ENCODE results near the gene IRF2. TPM values are rescaled to one million over a fixed set of nuclear protein-coding genes. Genes with fewer than 3 reads are reported as not detected.

Gene IRF2
- total and polyA plus RNA-seq, 2 donors from 2014 or later = 16.8 to 42.8 TPM

DNA sequence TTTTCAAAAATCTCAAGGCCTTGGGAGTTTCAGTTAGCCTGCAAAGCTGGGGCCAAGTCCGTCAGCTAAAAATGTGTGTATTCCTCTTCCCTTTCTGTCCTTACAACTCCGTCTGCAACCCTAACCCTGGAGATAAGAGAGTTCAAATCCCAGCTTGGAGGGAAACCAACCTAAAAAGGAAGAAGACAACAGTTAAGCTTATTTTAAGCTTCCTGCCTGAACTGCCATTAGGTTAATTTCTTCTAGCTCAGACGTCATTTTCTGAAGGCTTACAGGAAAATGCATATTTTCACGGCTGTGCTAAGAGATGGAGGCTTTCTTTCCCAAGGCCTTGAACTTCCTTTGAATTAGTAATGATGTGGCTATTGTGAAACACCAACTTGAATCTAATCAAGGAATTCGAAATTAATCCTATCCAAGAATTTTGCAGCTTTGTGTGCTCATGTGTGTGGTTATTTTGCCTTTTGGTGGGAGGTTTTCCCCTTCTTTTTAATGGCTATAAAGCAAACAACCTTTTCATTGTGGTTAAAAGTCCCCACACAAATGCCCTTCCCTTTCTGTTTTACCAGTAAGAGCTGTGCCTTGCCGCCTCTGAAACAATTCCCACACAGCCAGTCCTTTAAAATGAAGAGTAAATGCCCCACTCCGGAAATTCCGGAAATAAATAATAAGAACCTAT, 103.5 kb downstream of the IRF2 start:
- intact Hi-C loops (cut with DNase I) = no loop called here
- FAIRE-seq = no peak
- Histone ChIP-seq H3K27ac (ENCODE audit: low read depth in 2 of 2, low read length in 2 of 2) (no peak overlapping the region), H3K36me3 (ENCODE audit: control insufficient read depth in 2 of 3, insufficient read depth in 3 of 3, low read length in 3 of 3) (no peaks in the 10 kb centered on the region), H3K4me3 (ENCODE audit: low read length in 3 of 3) (no peak overlapping the region), H3K27me3 (ENCODE audit: control insufficient read depth, insufficient read depth, low read length) (no peaks in the 10 kb centered on the region), H3K4me1 (ENCODE audit: control insufficient read depth in 2 of 3, insufficient read depth in 2 of 3, low read depth in 1 of 3, low read length in 3 of 3) (no peaks in the 10 kb centered on the region), H3K9ac (ENCODE audit: low read length in 3 of 3) (no peak overlapping the region), H3K9me3 (ENCODE audit: control insufficient read depth in 2 of 3, insufficient read depth in 1 of 3, low read length in 3 of 3) (no peaks in the 10 kb centered on the region)
- TF ChIP-seq, protein P1, sequence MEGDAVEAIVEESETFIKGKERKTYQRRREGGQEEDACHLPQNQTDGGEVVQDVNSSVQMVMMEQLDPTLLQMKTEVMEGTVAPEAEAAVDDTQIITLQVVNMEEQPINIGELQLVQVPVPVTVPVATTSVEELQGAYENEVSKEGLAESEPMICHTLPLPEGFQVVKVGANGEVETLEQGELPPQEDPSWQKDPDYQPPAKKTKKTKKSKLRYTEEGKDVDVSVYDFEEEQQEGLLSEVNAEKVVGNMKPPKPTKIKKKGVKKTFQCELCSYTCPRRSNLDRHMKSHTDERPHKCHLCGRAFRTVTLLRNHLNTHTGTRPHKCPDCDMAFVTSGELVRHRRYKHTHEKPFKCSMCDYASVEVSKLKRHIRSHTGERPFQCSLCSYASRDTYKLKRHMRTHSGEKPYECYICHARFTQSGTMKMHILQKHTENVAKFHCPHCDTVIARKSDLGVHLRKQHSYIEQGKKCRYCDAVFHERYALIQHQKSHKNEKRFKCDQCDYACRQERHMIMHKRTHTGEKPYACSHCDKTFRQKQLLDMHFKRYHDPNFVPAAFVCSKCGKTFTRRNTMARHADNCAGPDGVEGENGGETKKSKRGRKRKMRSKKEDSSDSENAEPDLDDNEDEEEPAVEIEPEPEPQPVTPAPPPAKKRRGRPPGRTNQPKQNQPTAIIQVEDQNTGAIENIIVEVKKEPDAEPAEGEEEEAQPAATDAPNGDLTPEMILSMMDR (IDR thresholded peaks at IDR 0.05; ENCODE audit: borderline replicate concordance, extremely low read depth, insufficient read depth) = no peak
- no peak for DNase-seq

DNA sequence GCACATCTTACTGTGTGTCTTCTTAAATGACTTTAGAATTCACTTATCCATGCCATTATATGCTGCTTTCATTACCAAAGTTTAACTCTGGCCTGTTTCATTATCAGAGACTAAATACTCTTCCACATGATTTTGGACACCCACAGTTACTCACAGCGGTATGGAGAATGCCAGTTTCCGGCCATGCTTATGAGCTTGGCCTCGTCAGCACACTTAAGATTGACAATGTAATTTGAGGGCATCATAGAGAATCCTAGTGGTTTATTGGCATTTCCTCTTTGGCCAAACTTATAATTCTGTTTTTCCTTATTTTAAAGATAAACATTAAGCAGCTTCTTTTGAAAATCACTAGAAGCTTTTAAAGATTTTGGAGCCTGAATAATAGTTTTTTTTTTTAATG, 104.5 kb downstream of the IRF2 start:
- Histone ChIP-seq H3K27me3 (ENCODE audit: control insufficient read depth, insufficient read depth, low read length) (no peaks in the 10 kb centered on the region), H3K9me3 (ENCODE audit: control insufficient read depth in 2 of 3, insufficient read depth in 1 of 3, low read length in 3 of 3) (no peaks in the 10 kb centered on the region), H3K4me3 (ENCODE audit: low read length in 3 of 3) (no peak overlapping the region), H3K36me3 (ENCODE audit: control insufficient read depth in 2 of 3, insufficient read depth in 3 of 3, low read length in 3 of 3) (no peaks in the 10 kb centered on the region), H3K27ac (ENCODE audit: low read depth in 2 of 2, low read length in 2 of 2) (no peak overlapping the region), H3K4me1 (ENCODE audit: control insufficient read depth in 2 of 3, insufficient read depth in 2 of 3, low read depth in 1 of 3, low read length in 3 of 3) (no peaks in the 10 kb centered on the region), H3K9ac (ENCODE audit: low read length in 3 of 3) (no peak overlapping the region)
- intact Hi-C loops (cut with DNase I) = no loop called here
- FAIRE-seq (no peak), DNase-seq (no peak)
- TF ChIP-seq, protein P1 (IDR thresholded peaks at IDR 0.05; ENCODE audit: borderline replicate concordance, extremely low read depth, insufficient read depth) = no peak

DNA sequence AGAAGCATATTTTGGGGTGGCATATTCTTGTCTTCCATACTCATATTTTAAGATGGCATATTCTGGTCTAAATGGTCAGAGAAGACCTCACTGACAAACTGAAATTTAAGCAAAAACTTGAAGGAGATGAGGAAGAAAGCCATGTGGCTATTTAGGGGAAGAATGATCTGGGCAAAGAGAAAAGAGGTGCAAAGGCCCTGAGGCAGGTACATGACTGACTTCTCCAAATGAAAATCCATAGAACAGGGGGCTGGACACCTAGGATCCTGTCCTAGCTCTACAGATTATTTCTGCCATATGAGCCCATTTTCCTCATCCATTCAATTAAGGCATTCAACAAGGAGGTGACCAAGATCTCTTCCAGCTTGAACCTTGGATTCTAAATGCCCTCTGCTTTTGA, 105.6 kb downstream of the IRF2 start:
- H3K36me3 ChIP-seq (ENCODE audit: control insufficient read depth in 2 of 3, insufficient read depth in 3 of 3, low read length in 3 of 3) = no peaks in the 10 kb centered on the region
- FAIRE-seq = no peak
- H3K27me3 ChIP-seq (ENCODE audit: control insufficient read depth, insufficient read depth, low read length) = no peaks in the 10 kb centered on the region
- TF ChIP-seq, protein P1 (IDR thresholded peaks at IDR 0.05; ENCODE audit: borderline replicate concordance, extremely low read depth, insufficient read depth) = no peak
- intact Hi-C loops (cut with DNase I) = no loop called here
- H3K9ac ChIP-seq (ENCODE audit: low read length in 3 of 3) = no peak overlapping the region
- no peak overlapping the region for H3K27ac ChIP-seq (ENCODE audit: low read depth in 2 of 2, low read length in 2 of 2)
- no peak overlapping the region for H3K4me3 ChIP-seq (ENCODE audit: low read length in 3 of 3)
- H3K4me1 ChIP-seq (ENCODE audit: control insufficient read depth in 2 of 3, insufficient read depth in 2 of 3, low read depth in 1 of 3, low read length in 3 of 3) = peaks cover 0 to 4% (median 2%) of the 10 kb centered on the region in 3 donors
- DNase-seq = no peak
- no peaks in the 10 kb centered on the region for H3K9me3 ChIP-seq (ENCODE audit: control insufficient read depth in 2 of 3, insufficient read depth in 1 of 3, low read length in 3 of 3)

DNA sequence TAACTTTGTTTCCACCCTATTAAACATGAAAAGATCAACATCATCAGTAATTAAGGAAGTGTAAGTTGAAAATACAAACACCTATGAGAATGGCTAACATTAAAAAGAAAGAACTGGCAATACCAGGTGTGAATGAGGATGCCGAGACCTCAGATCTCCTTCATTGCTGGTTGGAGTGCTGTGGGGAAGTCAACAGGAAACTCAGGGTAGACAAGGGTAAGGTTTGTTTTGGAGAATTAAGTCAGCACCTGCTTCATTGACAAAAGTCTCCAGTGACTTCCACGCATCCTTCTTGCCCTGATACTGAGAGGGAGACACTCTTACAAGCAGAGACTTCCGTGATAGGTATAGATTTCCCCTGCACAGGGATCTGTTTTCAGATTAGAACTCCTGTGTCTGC, 106.1 kb downstream of the IRF2 start:
- Histone ChIP-seq H3K9ac (ENCODE audit: low read length in 3 of 3) (no peak overlapping the region), H3K36me3 (ENCODE audit: control insufficient read depth in 2 of 3, insufficient read depth in 3 of 3, low read length in 3 of 3) (no peaks in the 10 kb centered on the region), H3K9me3 (ENCODE audit: control insufficient read depth in 2 of 3, insufficient read depth in 1 of 3, low read length in 3 of 3) (no peaks in the 10 kb centered on the region), H3K4me1 (ENCODE audit: control insufficient read depth in 2 of 3, insufficient read depth in 2 of 3, low read depth in 1 of 3, low read length in 3 of 3) (peaks cover 0 to 6% (median 4%) of the 10 kb centered on the region in 3 donors), H3K4me3 (ENCODE audit: low read length in 3 of 3) (no peak overlapping the region), H3K27ac (ENCODE audit: low read depth in 2 of 2, low read length in 2 of 2) (no peak overlapping the region), H3K27me3 (ENCODE audit: control insufficient read depth, insufficient read depth, low read length) (no peaks in the 10 kb centered on the region)
- no peak for FAIRE-seq
- TF ChIP-seq, protein P1 (IDR thresholded peaks at IDR 0.05; ENCODE audit: borderline replicate concordance, extremely low read depth, insufficient read depth) = no peak
- intact Hi-C loops (cut with DNase I) = no loop called here
- DNase-seq = no peak
